Colon (tissue), 2 donors: ENCODE results near the gene ADAMTS2.
"Not testable (repeated sequence)": the region's sequence is repeated elsewhere in the genome, so short reads cannot be mapped to it uniquely, and the experiment has no call there.

Experiments
- FAIRE-seq: peaks from 2 replicates; lab custom pipeline; 2012; peaks lifted over from hg19 to GRCh38; lab: Jason Lieb, UNC
- donor health status: control.
- donor health status: control.

Gene ADAMTS2

DNA sequence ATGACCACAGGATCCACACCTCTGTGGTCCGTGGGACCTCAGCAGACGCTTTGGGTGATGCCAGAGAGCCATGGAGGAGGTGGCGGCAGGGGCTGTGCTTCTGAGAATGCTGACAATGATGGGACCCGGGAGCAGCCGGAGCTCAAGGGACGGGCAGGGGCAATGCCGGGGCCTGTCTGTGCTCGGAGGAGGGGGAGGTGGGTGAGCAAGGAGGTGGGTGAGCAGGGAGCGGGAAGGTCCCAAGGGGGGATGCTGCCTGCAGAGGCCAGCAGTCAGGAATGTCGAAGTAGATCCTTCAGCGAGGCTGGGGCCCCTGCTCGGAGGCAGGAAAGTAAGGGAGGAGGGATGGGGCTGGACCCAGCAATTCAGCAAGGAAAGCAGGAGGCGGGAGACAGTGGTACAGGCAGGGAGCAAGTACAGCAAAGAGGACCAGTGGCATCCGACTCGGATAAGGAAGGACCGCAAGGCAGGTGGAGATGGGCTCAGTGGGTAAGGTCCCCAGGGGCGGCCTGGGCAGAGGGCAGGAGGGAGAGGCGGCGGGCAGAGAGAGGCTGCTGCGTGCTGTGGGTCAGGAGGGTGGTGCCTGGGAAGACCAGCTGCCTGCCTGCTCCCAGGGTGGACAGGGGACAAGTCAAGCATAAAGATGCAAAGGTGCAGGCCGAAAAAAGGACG, 49.0 kb downstream of the ADAMTS2 start:
- FAIRE-seq: no peak

DNA sequence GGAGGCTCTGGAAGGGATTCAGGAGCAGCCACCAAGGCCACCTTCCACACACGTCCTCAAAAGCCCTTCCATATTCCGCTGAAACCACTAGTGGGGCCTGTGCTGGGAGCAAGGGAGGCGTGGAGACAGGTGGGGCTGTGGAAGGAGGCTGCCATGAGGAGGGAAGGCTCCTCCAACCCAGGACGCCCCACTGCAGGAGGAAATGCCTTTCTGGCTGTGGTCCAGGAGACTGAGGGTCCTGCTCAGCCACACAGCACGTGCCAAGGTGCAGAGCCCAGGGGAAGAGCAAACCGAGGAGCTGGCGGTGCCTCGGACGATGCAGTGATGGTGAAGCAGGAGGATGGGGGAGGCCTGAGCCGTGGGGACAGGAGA, 49.5 kb downstream of the ADAMTS2 start:
- no peak for FAIRE-seq

DNA sequence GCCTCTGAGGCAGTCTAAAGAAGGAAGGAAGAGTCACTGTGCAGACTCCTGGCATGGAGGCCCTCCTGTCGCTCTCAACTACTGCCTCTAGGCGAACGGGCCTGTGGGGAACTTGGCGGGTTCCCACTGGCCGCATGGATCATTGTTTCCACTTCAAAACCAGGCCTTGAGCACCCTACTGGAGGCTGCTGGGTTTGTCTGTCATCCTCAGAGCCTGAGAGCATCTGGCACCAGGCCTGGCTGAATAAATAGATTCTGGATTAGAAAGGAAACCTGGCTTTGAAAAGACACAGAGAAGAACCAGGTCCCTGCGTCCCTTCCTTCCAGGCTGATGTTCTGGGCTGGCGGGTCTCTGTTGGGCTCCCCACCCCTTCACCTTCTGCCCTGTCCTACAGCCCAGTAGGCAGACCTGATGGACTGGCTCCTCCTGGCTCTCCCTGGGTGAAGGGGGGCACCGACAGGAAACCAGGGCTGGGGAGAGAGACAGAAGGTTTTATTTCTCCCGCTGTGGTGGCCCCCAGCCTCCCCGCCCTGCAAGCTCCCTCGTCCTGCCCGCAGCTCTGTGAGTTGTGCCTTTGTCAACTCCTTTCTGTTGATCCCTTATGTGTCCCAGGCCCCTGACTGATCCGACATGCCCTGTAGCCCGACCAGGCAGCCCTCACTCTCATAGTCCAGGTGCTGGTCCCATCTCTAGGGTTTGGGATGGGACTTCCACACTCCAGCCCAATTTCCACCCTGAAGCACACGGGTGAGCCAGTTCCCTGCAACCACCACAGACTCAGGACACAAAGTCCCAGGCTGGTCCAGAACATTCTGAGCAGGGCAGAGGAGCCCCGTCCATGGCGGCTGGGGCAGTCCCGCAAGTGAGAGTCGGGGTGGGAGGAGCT, 50.1 kb downstream of the ADAMTS2 start:
- no peak for FAIRE-seq

DNA sequence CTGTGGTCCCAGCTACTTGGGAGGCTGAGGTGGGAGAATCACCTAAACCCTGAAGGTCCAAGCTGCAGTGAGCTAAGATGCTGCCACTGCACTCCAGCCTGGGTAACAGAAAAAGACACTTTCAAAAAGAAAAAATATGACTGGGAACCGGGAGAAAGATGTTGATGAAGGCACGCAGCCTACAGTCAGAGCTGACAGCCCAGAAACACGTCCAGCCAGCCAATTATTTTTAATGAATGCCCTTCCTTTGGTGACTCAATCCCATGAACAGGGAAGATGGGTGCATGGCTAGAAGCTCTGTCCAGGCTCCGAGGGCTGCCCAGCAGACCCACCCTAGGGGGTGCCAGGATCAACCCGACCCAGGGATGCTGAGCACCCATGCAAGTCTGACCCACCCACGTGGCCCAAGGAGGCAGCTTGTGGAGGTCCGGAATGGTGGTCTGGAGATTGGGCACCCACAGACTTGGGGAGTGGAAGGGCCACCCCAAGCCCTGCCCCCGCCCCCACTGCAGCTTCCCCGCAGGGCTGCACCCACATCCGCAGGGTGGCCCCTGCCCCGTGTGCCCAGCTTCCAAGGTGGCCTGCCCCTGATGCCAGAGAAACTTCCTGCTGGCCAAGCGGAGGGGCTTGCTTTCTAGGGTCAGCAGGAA, 51.0 kb downstream of the ADAMTS2 start:
- no peak for FAIRE-seq

DNA sequence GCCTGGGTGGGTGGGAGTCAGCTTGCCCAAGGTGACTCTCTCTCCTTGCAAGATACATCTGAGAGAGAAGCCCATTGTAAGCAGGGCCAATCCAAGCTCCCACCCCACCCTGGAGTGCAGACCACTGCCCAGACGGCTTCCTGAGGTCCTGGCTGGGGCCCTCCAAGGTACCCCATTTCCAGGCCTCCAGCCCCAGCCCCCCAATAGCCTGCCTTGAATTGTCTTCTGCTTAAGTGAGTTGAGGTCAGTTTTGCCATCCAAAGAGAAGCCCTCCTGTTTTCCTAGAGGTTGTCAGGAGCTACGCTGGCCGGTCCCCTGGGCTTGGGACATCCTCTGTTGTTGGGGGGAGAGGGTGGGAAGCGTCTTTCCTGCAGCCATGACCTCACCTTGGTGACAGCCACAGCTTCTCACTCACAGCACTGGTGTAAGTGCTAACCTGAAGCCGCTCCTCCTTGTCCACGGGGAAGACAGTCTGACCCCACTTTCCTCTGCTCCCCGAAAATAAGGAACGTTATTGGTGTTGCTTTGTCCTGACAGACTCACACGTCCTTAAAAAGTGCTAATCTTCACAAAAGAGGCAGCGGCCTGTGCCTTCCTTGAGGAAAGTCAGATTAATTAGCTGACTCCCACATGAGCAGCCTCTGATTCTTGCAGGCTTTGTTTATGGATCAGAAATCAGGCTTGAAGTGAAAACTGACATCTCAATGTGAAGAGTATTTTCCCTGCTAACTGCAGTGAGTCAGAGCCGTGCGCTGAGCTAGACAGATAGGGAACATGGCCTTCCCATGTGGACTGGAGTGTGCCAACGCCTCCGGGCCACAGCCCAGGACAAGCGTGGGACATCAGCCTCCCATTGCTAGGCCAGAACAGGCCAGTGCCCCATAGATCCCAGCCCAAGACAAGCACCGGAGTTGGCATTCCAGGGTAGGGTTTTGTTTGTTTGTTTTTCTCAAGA, 52.3 kb downstream of the ADAMTS2 start:
- no peak for FAIRE-seq

DNA sequence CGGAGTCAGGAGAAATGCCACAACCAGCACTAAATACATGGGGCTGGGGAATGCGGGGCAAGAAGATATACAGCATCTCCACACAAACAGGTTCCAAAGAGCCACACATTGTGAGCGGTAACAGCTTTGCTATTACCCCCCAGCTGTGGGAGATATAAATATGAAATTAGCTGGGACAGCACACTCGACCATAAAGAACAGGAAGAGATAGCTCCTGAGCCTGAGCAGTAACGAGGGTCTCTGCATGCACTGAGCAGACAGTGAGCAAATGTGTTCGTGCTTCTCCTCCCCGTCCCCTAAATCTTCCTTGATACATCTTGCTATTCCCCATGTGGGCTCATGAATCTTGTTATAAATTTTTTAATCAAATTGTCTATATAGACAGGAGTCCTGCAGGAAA, 53.1 kb downstream of the ADAMTS2 start:
- FAIRE-seq: no peak

- no peak for FAIRE-seq
Measured at GRCh38 chr5:179290681-179291540, 54.4 kb downstream of the ADAMTS2 start.

DNA sequence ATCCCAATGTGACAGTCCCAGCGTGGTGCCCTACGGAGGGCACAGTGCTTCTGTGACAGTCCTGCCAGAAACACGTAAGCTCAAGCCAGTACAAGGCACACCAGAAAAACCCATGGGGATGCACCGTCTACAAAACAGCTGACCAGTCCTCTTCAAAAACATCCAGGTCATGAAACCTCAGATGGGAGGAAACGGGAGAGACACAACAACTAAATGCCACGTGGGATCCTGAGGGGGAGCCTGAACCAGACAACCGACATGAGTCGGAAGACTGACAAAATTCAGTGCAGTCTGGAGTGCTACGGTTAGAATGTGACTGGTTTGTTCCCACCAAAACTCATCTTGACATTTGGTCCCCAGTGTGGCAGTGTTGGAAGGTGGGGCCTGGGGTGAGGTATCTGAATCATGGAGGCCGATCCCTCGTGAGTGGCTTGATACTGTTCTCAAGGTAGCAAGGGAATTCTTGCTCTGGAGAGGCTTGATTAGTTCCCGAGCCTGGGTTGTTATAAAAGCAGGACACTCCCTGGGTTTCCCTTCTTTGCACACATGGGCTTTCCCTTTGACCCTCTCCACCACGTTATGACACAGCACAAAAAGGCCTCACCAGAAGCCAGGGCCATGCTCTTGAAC, 55.4 kb downstream of the ADAMTS2 start:
- no peak for FAIRE-seq

DNA sequence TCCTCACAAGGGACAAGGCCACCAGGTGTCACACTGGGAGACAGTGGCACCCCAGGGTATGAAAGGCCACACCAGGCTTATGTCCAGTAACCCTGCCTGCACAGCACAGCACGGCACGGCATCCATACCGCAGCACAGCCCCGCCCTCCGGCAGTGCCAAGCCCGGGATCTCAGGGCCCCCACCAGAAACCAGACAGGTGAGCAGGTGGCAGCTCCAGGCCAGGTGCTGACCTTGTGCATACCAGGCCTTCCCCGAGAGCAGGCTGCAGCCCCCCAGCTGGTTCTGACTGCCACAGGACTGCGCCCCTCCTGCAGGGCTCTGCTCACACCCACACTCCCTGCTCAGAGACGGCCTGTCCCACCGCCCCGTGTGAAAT, 56.5 kb downstream of the ADAMTS2 start:
- no peak for FAIRE-seq

GRCh38 chr5:179288101-179288808, 57.0 kb downstream of the ADAMTS2 start:
- FAIRE-seq: no peak

- FAIRE-seq: no peak
Measured at GRCh38 chr5:179287631-179288030, 57.6 kb downstream of the ADAMTS2 start.

DNA sequence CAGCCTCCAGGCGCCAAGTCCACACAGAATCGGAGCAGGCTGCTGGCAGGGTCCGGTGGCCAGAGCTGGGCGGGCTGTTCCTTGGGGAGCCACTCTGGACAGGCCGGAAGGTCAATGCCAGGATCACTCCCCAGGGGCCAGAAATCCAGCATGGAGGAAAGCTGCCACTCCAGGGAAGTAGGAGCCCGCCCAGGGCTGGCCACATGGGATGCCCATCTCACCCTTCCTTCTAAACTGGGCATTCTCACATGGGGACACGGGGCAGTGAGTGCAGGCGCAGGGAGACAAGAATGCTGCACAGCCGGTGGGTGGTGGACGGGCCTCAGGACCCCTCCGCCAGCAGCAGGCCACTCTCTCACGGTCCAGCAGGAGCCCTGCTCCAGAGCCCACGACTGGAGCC, 58.2 kb downstream of the ADAMTS2 start:
- no peak for FAIRE-seq

GRCh38 chr5:179285776-179286162, 59.5 kb downstream of the ADAMTS2 start:
- FAIRE-seq: not testable (repeated sequence)

GRCh38 chr5:179284751-179285631, 60.3 kb downstream of the ADAMTS2 start:
- FAIRE-seq: no peak

DNA sequence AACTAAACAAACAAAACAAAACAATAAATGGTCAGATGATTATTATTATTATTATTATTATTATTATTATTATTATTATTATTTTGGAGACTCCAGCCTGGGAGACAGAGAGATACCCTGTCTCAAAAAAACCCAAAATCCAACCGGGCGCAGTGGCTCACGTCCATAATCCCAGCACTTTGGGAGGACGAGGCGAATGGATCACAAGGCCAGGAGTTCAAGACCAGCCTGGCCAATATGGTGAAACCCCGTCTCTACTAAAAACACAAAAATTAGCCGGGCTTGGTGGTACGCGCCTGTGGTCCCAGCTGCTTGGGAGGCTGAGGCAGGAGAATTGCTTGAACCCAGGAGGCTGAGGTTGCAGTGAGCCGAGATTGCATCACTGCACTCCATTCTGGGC, 61.4 kb downstream of the ADAMTS2 start:
- not testable (repeated sequence) for FAIRE-seq

GRCh38 chr5:179281694-179282093, 63.6 kb downstream of the ADAMTS2 start:
- FAIRE-seq: no peak

DNA sequence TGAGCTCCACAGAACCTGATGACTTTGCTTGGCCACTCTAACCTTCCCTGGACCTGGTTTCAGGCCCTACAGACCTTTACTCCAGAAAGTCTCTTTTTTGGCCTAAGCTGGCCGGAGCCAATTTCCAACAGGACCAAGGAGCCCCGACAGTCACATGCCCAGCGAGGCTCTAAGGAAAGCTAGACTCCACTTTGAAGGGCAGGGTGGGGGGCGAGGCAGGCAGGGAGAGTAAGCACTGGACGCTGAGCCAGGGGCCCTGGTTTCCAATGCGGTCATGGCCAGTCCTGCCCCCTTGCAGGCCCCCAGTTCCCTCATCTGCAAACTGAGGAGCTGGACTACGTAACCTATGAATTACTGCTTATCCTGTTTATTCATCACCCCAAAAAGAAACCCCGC, 65.2 kb downstream of the ADAMTS2 start:
- FAIRE-seq: no peak

DNA sequence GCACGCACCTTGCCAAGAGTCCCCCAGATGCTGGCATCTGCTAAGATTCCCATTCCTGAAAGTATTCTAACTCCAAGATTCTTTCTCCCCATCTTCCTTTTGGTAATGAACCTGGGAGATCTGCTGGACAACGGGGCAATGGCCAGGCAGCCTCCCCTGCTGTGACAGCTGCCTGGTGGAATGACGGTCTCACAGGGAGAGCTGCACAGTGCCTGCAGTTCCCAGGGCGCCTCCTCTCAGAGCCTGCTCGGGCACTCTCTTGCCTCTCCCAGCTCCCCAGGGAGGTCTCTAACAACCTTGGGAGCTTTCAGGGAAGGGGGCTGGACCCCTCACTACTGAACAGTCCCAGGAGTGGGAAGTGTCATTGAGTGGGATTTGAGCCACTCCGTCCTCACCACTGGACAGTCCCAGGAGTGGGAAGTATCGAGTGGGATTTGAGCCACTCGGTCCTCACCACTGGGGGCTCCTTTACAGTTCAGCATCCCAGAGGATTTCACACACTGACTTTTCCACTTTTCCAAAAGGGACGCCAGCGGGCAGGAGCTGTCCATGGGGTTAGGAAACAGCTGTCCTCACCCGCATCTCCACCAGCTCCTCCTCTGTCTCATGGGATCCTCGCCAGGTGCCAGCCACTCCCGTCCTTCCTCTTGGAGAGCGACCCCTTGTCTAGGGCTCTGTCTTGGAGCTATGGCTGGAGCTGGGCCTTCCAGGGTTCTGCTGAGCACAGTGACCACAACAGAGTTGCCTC, 65.7 kb downstream of the ADAMTS2 start:
- FAIRE-seq: no peak
